Thymus (tissue), 11 donors: ENCODE data around the gene NINL. TPM values are rescaled to one million over a fixed set of nuclear protein-coding genes. Genes with fewer than 3 reads are reported as not detected.

Experiments
- DNase-seq, 9 donors: peaks; one replicate each; pipeline ENCODE4 v3.0.0-alpha.2; 2013; ENCODE audit warnings: low spot score in 9 of 9, low read depth in 6 of 9, missing footprints in 1 of 9
- H3K27ac ChIP-seq, 2 donors: one replicate each; pipeline ENCODE4 v1.5.1; 2013; ENCODE audit warnings: control low read depth in 1 of 2, low read depth in 1 of 2, low read length in 1 of 2, mild to moderate bottlenecking in 1 of 2, moderate library complexity in 1 of 2
- H3K27me3 ChIP-seq, 2 donors: one replicate each; pipeline ENCODE4 v1.5.1; 2013; ENCODE audit warnings: low read length in 1 of 2; ENCODE audit not compliant: control insufficient read depth in 2 of 2, insufficient read depth in 1 of 2
- H3K36me3 ChIP-seq, 2 donors: one replicate each; pipeline ENCODE4 v1.5.1; 2013; ENCODE audit warnings: low read length in 1 of 2, mild to moderate bottlenecking in 1 of 2, moderate library complexity in 1 of 2; ENCODE audit not compliant: control insufficient read depth in 2 of 2, insufficient read depth in 2 of 2
- H3K4me1 ChIP-seq, 2 donors: one replicate each; pipeline ENCODE4 v1.5.1; 2013; ENCODE audit warnings: low read length in 2 of 2; ENCODE audit not compliant: control insufficient read depth in 2 of 2, insufficient read depth in 2 of 2
- H3K4me3 ChIP-seq, 2 donors: one replicate each; pipeline ENCODE4 v1.5.1; 2013; ENCODE audit warnings: low read length in 2 of 2, control low read depth in 1 of 2, mild to moderate bottlenecking in 1 of 2
- H3K9me3 ChIP-seq, 2 donors: one replicate each; pipeline ENCODE4 v1.5.1; 2013; ENCODE audit warnings: low read length in 1 of 2, mild to moderate bottlenecking in 1 of 2; ENCODE audit not compliant: control insufficient read depth in 2 of 2, insufficient read depth in 1 of 2
- WGBS: extraction: QIAGEN DNeasy Blood & Tissue Kit; methylation state at CpG from one replicate; pipeline ENCODE4 v1.1.7; 2013; 5-methylcytosine and 5-hydroxymethylcytosine counted together
- polyA plus RNA-seq: library from polyadenylated mRNA; stranded (reverse); fragments of 200-250 nt; gene quantifications from one replicate; pipeline ENCODE4 v1.2.3, GENCODE V29; 2013
- total RNA-seq: library from RNA; stranded (reverse); fragments of 120-200 nt; gene quantifications from one replicate; pipeline ENCODE4 v1.2.4, GENCODE V29; 2013
- donor health status: healthy.

NINL gene
- total and polyA plus RNA-seq, 2 donors: 14.1 to 28.5 TPM

GRCh38 chr20:25521382-25521781, 63.9 kb downstream of the NINL start:
- H3K9me3 ChIP-seq: peaks cover 2 to 4% of the 10 kb centered on the region in 2 donors
- H3K36me3 ChIP-seq: peaks cover 0 to 20% of the 10 kb centered on the region in 2 donors
- no peak for DNase-seq
- no peaks in the 10 kb centered on the region for H3K27me3 ChIP-seq
- WGBS: 100% methylated on average over 2 of the region's 2 CpGs
- H3K4me1 ChIP-seq: no peaks in the 10 kb centered on the region
- H3K4me3 ChIP-seq: no peak overlapping the region
- no peak overlapping the region for H3K27ac ChIP-seq

GRCh38 chr20:25517124-25517523, 68.2 kb downstream of the NINL start:
- no peak for DNase-seq
- H3K27me3 ChIP-seq: no peaks in the 10 kb centered on the region
- peaks cover 12 to 41% of the 10 kb centered on the region in 2 donors for H3K36me3 ChIP-seq
- no peak overlapping the region for H3K4me3 ChIP-seq
- no peaks in the 10 kb centered on the region for H3K4me1 ChIP-seq
- 90% methylated on average over 3 of the region's 3 CpGs for WGBS
- peaks cover 13 to 21% of the 10 kb centered on the region in 2 donors for H3K9me3 ChIP-seq
- H3K27ac ChIP-seq: no peak overlapping the region

GRCh38 chr20:25514747-25515340, 70.5 kb downstream of the NINL start:
- Histone ChIP-seq H3K4me1 (no peaks in the 10 kb centered on the region), H3K36me3 (peaks cover 15 to 64% of the 10 kb centered on the region in 2 donors)

GRCh38 chr20:25514195-25514594, 71.1 kb downstream of the NINL start:
- Histone ChIP-seq H3K4me3 (no peak overlapping the region), H3K4me1 (no peaks in the 10 kb centered on the region), H3K27me3 (no peaks in the 10 kb centered on the region), H3K9me3 (peaks cover 13 to 21% of the 10 kb centered on the region in 2 donors), H3K36me3 (peaks cover 15 to 71% of the 10 kb centered on the region in 2 donors), H3K27ac (no peak overlapping the region)
- 95% methylated on average over 2 of the region's 2 CpGs for WGBS
- DNase-seq: no peak

More at GRCh38 chr20:25514747-25515340, 70.5 kb downstream of the NINL start:
- Histone ChIP-seq H3K27ac (no peak overlapping the region), H3K9me3 (peaks cover 13 to 21% of the 10 kb centered on the region in 2 donors), H3K4me3 (no peak overlapping the region), H3K27me3 (no peaks in the 10 kb centered on the region)
- WGBS: over 99% methylated on average over 2 of the region's 2 CpGs
- DNase-seq: no peak

GRCh38 chr20:25512709-25513108, 72.6 kb downstream of the NINL start:
- H3K4me3 ChIP-seq: no peak overlapping the region

GRCh38 chr20:25511183-25511582, 74.1 kb downstream of the NINL start:
- H3K4me3 ChIP-seq: no peak overlapping the region
- H3K27me3 ChIP-seq: no peaks in the 10 kb centered on the region
- H3K4me1 ChIP-seq: no peaks in the 10 kb centered on the region
- no peak for DNase-seq
- H3K36me3 ChIP-seq: peaks cover 17 to 73% of the 10 kb centered on the region in 2 donors
- H3K27ac ChIP-seq: no peak overlapping the region
- 97% methylated on average over 10 of the region's 10 CpGs for WGBS
- peaks cover 10 to 17% of the 10 kb centered on the region in 2 donors for H3K9me3 ChIP-seq

More at GRCh38 chr20:25512709-25513108, 72.6 kb downstream of the NINL start:
- 98% methylated on average over 12 of the region's 12 CpGs for WGBS
- DNase-seq: no peak
- Histone ChIP-seq H3K9me3 (peaks cover 13 to 21% of the 10 kb centered on the region in 2 donors), H3K4me1 (no peaks in the 10 kb centered on the region), H3K27me3 (no peaks in the 10 kb centered on the region), H3K36me3 (peaks cover 15 to 85% of the 10 kb centered on the region in 2 donors), H3K27ac (no peak overlapping the region)

GRCh38 chr20:25510721-25511120, 74.6 kb downstream of the NINL start:
- Histone ChIP-seq H3K27me3 (no peaks in the 10 kb centered on the region), H3K36me3 (peaks cover 17 to 68% of the 10 kb centered on the region in 2 donors), H3K9me3 (peaks cover 8 to 13% of the 10 kb centered on the region in 2 donors), H3K4me1 (no peaks in the 10 kb centered on the region), H3K4me3 (no peak overlapping the region), H3K27ac (no peak overlapping the region)
- 97% methylated on average over 7 of the region's 7 CpGs for WGBS
- no peak for DNase-seq

GRCh38 chr20:25510202-25510601, 75.1 kb downstream of the NINL start:
- Histone ChIP-seq H3K9me3 (peaks cover 8 to 9% of the 10 kb centered on the region in 2 donors), H3K36me3 (peaks cover 16 to 68% of the 10 kb centered on the region in 2 donors), H3K4me1 (no peaks in the 10 kb centered on the region), H3K27me3 (no peaks in the 10 kb centered on the region), H3K4me3 (no peak overlapping the region), H3K27ac (no peak overlapping the region)
- WGBS: 95% methylated on average over 8 of the region's 8 CpGs
- DNase-seq: no peak

- H3K27me3 ChIP-seq: no peaks in the 10 kb centered on the region
- H3K9me3 ChIP-seq: peaks cover 0 to 1% of the 10 kb centered on the region in 2 donors
- no peaks in the 10 kb centered on the region for H3K4me1 ChIP-seq
- over 99% methylated on average over 5 of the region's 5 CpGs for WGBS
- H3K4me3 ChIP-seq: no peak overlapping the region
- peaks cover 14 to 70% of the 10 kb centered on the region in 2 donors for H3K36me3 ChIP-seq
- DNase-seq: no peak
- H3K27ac ChIP-seq: no peak overlapping the region
Measured at GRCh38 chr20:25509084-25509483, 76.2 kb downstream of the NINL start.
